Kidney (tissue), 14 donors: ENCODE results near the gene SLC6A1. TPM values are rescaled to one million over a fixed set of nuclear protein-coding genes. Genes with fewer than 3 reads are reported as not detected.
A peak's percentile ranks its signal among the peaks of the same experiment; 100 is the strongest.

Experiments used
- DNase-seq, 5 donors: peaks; one replicate each; pipeline ENCODE4 v3.0.0-alpha.2; 2013 to 2020
- FAIRE-seq: peaks from 2 replicates; lab custom pipeline; 2012; peaks lifted over from hg19 to GRCh38; lab: Jason Lieb, UNC
- H3K27ac ChIP-seq, 2 donors: one replicate each; pipeline ENCODE4 v1.7.0; 2013; ENCODE audit warnings: low read depth in 2 of 2, low read length in 2 of 2, inconsistent platforms in 1 of 2
- H3K27me3 ChIP-seq: one replicate; pipeline ENCODE4 v1.7.1; 2013; ENCODE audit warnings: low read length, inconsistent platforms; ENCODE audit not compliant: control insufficient read depth, insufficient read depth
- H3K36me3 ChIP-seq, 3 donors: one replicate each; pipeline versions ENCODE4 v1.7.0 to v1.7.1; 2013; ENCODE audit warnings: low read length in 3 of 3, control low read depth in 1 of 3, inconsistent platforms in 1 of 3; ENCODE audit not compliant: insufficient read depth in 3 of 3, control insufficient read depth in 2 of 3
- H3K4me1 ChIP-seq, 3 donors: one replicate each; pipeline versions ENCODE4 v1.7.0 to v1.7.1; 2013; ENCODE audit warnings: low read length in 3 of 3, inconsistent platforms in 1 of 3, low read depth in 1 of 3; ENCODE audit not compliant: control insufficient read depth in 2 of 3, insufficient read depth in 2 of 3
- H3K4me3 ChIP-seq, 3 donors: one replicate each; pipeline versions ENCODE4 v1.7.0 to v1.8.1; 2013; ENCODE audit warnings: low read length in 3 of 3, control low read depth in 1 of 3, inconsistent platforms in 1 of 3
- H3K9ac ChIP-seq, 3 donors: one replicate each; pipeline versions ENCODE4 v1.7.0 to v1.7.1; 2013; ENCODE audit warnings: low read length in 3 of 3, control low read depth in 1 of 3, inconsistent platforms in 1 of 3
- H3K9me3 ChIP-seq, 3 donors: one replicate each; pipeline versions ENCODE4 v1.7.0 to v1.7.1; 2013; ENCODE audit warnings: low read length in 3 of 3, control low read depth in 1 of 3, inconsistent platforms in 1 of 3; ENCODE audit not compliant: control insufficient read depth in 2 of 3, insufficient read depth in 1 of 3
- CTCF ChIP-seq: IDR thresholded peaks from 3 replicates; pipeline ENCODE4 v1.5.1; 2012; ENCODE audit warnings: mild to moderate bottlenecking, moderate library complexity, borderline replicate concordance; ENCODE audit not compliant: insufficient read depth; ENCODE audit errors: extremely low read depth
- intact Hi-C: fragments of 100-400 bp; cut with DNase I; formaldehyde crosslinking; loops from one replicate; pipeline ENCODE4 v1.11.1; 2022
- polyA plus RNA-seq: library from polyadenylated mRNA; stranded (reverse); fragments of 350-450 nt; fragmentation: Illumina TruSeq; extraction: RNeasy Lipid Tissue Mini Kit (QIAGEN cat#74804); gene quantifications from one replicate; pipeline ENCODE4 v1.2.3, GENCODE V29; 2014; ENCODE audit warnings: low read depth, low replicate concordance; ENCODE audit not compliant: insufficient read depth
- total RNA-seq: library from RNA; stranded (reverse); fragmentation: NEBNext Ultra II Directional; extraction: Animal tissue kit (Norgen Biotek cat#: 25700); gene quantifications from one replicate; pipeline ENCODE4 v1.2.1, GENCODE V29; 2021
- donor health status: control.
- donor health status: control.
- donor health status: control.
- donor health status: control.
- donor health status: control.
- donor health status: DM: yes; HTN: yes; CAD: no.
- donor health status: Normal renal cell carcinoma (clear cell type).

The SLC6A1 gene
- total and polyA plus RNA-seq, 2 donors from 2014 or later: 2.1 TPM; not detected in 1

- Histone ChIP-seq H3K9ac (no peak overlapping the region), H3K27ac (no peak overlapping the region), H3K27me3 (peaks cover 22% of the 10 kb centered on the region), H3K36me3 (no peaks in the 10 kb centered on the region), H3K4me1 (peaks cover 0 to 3% (median 0%) of the 10 kb centered on the region in 3 donors), H3K4me3 (peak overlapping the region in 1 of 3 donors; percentile 29), H3K9me3 (no peaks in the 10 kb centered on the region)
- no peak for TF ChIP-seq CTCF
- intact Hi-C loops: no loop called here
- FAIRE-seq (no peak), DNase-seq (no peak)
These were observed 588 bp downstream of the SLC6A1 start for GRCh38 chr3:10992943-10993728.

- intact Hi-C loops: no loop called here
- Histone ChIP-seq H3K9me3 (no peaks in the 10 kb centered on the region), H3K9ac (no peak overlapping the region), H3K27ac (no peak overlapping the region), H3K4me1 (peaks cover 0 to 3% (median 0%) of the 10 kb centered on the region in 3 donors), H3K27me3 (peaks cover 22% of the 10 kb centered on the region), H3K4me3 (peak overlapping the region in 1 of 3 donors; percentile 29), H3K36me3 (no peaks in the 10 kb centered on the region)
- DNase-seq: peak in 1 of 5 donors; percentile 7
- FAIRE-seq: no peak
- no peak for TF ChIP-seq CTCF
These were observed 1.1 kb downstream of the SLC6A1 start for GRCh38 chr3:10993729-10994065.

DNA sequence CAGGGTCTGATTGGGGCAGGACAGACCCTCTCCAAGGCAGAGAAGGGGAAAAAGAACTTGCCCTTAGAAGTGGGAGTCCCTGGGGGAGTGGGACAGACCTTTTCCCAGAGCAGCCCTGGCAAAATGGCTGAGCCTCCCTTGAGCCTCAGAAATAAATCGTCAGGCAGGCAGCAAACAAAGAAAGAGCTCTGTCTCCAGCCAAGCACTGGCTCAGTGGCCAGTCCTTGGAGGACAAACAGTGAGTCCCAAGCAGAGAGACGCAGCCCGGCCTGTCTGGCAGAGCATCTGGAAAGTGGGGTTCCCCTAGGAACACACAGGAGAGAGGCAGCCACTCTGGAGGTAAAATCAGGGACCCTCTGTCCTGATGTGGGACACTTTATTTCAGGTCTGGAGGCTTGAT is 1.8 kb downstream of the SLC6A1 start:
- Histone ChIP-seq H3K4me3 (no peak overlapping the region), H3K27me3 (peaks cover 22% of the 10 kb centered on the region)
- FAIRE-seq: no peak

More for the DNA sequence above, 1.8 kb downstream of the SLC6A1 start:
- Histone ChIP-seq H3K27ac (no peak overlapping the region), H3K9me3 (no peaks in the 10 kb centered on the region), H3K36me3 (no peaks in the 10 kb centered on the region), H3K4me1 (peaks cover 0 to 3% (median 0%) of the 10 kb centered on the region in 3 donors), H3K9ac (no peak overlapping the region)
- TF ChIP-seq CTCF: no peak
- intact Hi-C loops: no loop called here
- DNase-seq: no peak
